HAP-1 (cell line): ENCODE measurements around the gene DKK3.

ENCODE experiments used
- DNase-seq, 2 experiments: peaks; one replicate each; pipeline ENCODE4 v3.0.0-alpha.2; 2016 to 2020; ENCODE audit warnings: low spot score in 2 of 2
- H3K27me3 ChIP-seq: fragments of 250-450 bp; sonication (Bioruptor Pico); 2 replicates; pipeline ENCODE4 v1.5.1; 2020; ENCODE audit warnings: low read depth, mild to moderate bottlenecking, moderate library complexity
- H3K36me3 ChIP-seq: fragments of 250-450 bp; sonication (Bioruptor Pico); replicated peaks from 2 replicates; pipeline ENCODE4 v1.5.1; 2020; ENCODE audit warnings: mild to moderate bottlenecking
- H3K4me1 ChIP-seq: fragments of 250-450 bp; sonication (Bioruptor Pico); 2 replicates; pipeline ENCODE4 v1.5.1; 2020; ENCODE audit warnings: mild to moderate bottlenecking
- H3K4me3 ChIP-seq: fragments of 250-450 bp; sonication (Bioruptor Pico); 2 replicates; pipeline ENCODE4 v1.5.1; 2020; ENCODE audit warnings: mild to moderate bottlenecking, moderate library complexity
- H3K9me3 ChIP-seq: fragments of 250-450 bp; sonication (Bioruptor Pico); 2 replicates; pipeline ENCODE4 v1.5.1; 2020; ENCODE audit warnings: mild to moderate bottlenecking, moderate library complexity
- in situ Hi-C: fragments of 300-500 bp; cut with MboI; formaldehyde crosslinking; loops from 3 replicates; pipeline ENCODE4 v1.14.3; 2020; ENCODE audit warnings: low sequenced_read_pairs, inconsistent platforms, mixed read lengths

The DKK3 gene

DNA sequence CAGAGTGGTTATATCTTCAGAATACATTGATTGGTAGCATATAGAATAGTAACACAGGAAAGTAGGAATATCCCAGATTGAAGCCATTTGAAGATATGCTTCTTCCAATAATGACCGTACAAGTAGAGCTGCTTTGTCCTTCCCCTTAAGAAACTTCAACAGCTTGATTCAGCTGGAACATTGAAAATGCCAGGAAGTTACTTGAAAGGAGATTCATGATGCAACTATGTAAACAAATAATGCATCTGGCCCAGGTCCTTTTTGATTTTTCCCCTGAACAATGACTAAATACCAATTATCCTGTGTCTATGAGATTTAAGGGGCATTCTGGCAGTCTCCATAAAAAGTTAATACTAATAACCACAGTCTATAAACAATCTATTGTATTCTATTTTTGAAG lies 3.0 kb downstream of the DKK3 start:
- no peak for DNase-seq
- Histone ChIP-seq H3K9me3 (no peaks in the 10 kb centered on the region), H3K36me3 (no peaks in the 10 kb centered on the region), H3K27me3 (no peaks in the 10 kb centered on the region), H3K4me1 (peaks cover 3% of the 10 kb centered on the region; the same call in 1 of the 2 replicates), H3K4me3 (no peak overlapping the region)
- in situ Hi-C loops, result no loop called here

DNA sequence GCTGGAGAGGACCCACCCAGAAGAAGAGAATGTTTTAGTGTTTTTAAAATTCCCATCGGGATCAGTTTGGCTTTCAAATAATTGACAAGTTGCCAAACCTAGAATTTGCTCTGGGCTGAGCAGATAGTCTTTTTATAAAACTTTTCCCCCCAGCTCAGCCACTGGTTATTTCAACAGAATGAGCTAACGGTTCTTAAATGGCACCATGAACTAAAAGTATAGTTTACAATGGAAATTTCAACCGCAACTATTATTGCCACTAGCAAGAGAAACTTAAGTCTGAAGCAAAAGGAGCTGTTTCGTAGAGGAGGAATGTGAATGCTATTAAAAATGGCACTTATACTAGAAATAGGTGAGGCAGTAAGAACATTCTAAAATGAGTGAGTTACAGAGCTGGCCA lies 3.4 kb downstream of the DKK3 start:
- no peaks in the 10 kb centered on the region for H3K9me3 ChIP-seq
- no peak overlapping the region for H3K4me3 ChIP-seq
- no peaks in the 10 kb centered on the region for H3K36me3 ChIP-seq
- H3K27me3 ChIP-seq, result no peaks in the 10 kb centered on the region
- H3K4me1 ChIP-seq, result peaks cover 3% of the 10 kb centered on the region; the same call in 1 of the 2 replicates
- no peak for DNase-seq
- in situ Hi-C loops, result no loop called here

DNA sequence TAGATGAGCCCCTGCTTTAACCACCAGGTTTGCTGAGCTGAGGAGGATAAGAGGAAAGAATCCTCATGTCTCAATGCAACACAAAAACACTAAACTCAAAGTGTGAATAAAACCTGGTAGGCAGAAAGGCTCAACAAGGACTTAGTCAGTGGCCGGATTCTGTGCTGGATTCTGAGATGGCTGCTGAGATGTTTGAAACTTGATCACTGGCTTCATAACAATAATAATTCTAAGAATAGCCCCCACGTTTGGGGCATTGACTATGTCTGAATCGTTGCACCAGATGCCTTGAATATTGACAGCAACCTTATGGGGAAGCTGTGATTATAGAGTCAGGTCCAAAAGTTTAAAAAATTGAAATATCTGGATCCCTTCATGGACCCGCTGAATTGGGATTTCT lies 4.6 kb downstream of the DKK3 start:
- Histone ChIP-seq H3K4me3 (no peak overlapping the region), H3K27me3 (no peaks in the 10 kb centered on the region), H3K36me3 (no peaks in the 10 kb centered on the region), H3K4me1 (peaks cover 3% of the 10 kb centered on the region; the same call in 1 of the 2 replicates), H3K9me3 (no peaks in the 10 kb centered on the region)
- DNase-seq, result no peak
- in situ Hi-C loops, result no loop called here

DNA sequence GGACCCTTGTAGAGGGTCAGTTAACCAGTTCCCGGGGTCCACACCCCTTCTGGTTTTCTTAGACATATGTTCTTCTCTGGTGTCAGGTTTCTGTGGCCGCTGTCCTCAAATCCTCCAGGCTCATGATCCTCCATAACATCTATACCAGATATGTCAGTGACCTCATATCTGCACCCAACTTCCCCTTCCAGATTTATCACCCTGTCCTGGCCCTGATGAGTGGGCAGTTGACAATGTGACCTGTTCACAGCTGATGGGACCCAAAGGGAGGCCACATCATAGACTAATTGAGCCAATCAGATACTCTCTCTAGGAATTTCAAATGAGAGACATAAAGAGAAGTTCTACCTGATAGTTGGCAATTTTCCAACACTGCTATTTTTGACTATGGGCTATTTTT lies 5.1 kb downstream of the DKK3 start:
- DNase-seq, result no peak
- H3K4me3 ChIP-seq, result no peak overlapping the region
- peaks cover 3% of the 10 kb centered on the region; the same call in 1 of the 2 replicates for H3K4me1 ChIP-seq
- H3K36me3 ChIP-seq, result no peaks in the 10 kb centered on the region
- H3K27me3 ChIP-seq, result no peaks in the 10 kb centered on the region
- no peaks in the 10 kb centered on the region for H3K9me3 ChIP-seq
- in situ Hi-C loops, result no loop called here

DNA sequence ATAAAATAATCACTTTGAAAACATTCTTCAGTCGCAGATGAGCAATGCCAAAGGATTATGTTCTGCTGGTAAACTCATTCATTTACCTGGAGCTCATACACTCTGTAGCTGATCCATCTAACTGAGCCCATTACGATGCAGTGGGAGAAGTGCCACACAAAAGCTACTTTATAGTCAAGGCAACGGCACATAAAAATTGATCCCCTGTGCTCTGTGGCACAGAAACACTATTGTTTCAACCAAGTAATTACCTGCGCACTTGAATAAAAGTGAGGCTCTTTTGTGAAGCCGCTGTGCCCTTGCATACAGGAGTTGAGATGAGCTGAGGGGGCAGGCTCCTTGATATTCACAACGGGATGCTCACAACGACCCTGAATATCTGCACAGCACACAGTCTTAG lies 7.2 kb downstream of the DKK3 start:
- Histone ChIP-seq H3K9me3 (no peaks in the 10 kb centered on the region), H3K27me3 (no peaks in the 10 kb centered on the region), H3K4me3 (no peak overlapping the region), H3K4me1 (peaks cover 3% of the 10 kb centered on the region; the same call in 1 of the 2 replicates), H3K36me3 (no peaks in the 10 kb centered on the region)
- in situ Hi-C loops, result no loop called here
- no peak for DNase-seq

DNA sequence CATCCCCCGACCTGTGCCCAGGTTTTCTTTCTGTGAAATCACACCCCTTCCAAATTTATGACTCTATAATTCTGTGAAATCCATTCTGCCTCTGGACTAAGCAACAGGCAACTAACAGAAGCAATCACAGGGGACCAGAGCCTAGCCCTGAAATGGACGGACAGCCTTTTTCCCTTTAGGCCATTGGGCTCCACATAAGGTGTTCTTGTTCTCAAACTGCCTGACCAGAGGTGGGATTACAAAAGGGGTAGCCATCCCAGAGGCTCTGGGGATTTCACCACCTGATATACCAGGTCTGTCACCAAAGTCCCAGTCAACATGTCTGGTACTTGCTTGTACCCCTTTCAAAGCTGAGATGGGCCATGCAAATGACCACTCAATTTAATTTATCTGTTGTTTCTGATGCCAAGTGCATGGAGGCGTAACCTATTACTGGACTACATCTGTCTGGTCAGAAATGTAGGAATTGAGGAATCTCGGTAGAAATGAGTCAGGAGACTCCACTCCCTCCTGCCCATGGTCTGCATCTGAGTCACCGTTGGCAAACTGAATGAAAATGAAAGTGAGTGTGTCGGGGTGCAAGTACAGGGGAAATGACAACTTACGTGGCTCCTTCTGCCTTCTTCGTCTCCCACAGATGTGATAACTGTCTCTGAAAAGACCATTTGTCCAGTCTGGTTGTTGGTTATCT lies 10.2 kb downstream of the DKK3 start:
- H3K27me3 ChIP-seq, result no peaks in the 10 kb centered on the region

DNA sequence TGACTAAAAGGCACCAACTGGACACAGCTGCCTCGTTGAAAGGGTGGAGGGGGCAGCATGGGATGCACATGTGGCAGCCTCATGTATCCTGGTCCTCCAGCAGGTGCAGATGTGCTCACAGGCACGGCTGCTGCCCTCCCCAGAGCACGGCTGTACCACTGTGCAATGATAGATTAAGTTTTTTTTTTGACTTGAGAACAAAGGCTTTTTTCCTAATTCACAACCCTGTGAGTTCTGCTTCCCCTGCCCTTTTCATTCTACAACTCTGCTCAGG lies 11.4 kb downstream of the DKK3 start:
- Histone ChIP-seq H3K27me3 (no peaks in the 10 kb centered on the region), H3K4me1 (peaks cover 3% of the 10 kb centered on the region; the same call in 1 of the 2 replicates), H3K4me3 (no peak overlapping the region), H3K36me3 (no peaks in the 10 kb centered on the region), H3K9me3 (no peaks in the 10 kb centered on the region)
- in situ Hi-C loops, result no loop called here
- no peak for DNase-seq

More for the DNA sequence above, 10.2 kb downstream of the DKK3 start:
- H3K4me1 ChIP-seq, result peaks cover 3% of the 10 kb centered on the region; the same call in 1 of the 2 replicates
- no peaks in the 10 kb centered on the region for H3K9me3 ChIP-seq
- no peak for DNase-seq
- H3K36me3 ChIP-seq, result no peaks in the 10 kb centered on the region
- in situ Hi-C loops, result no loop called here
- H3K4me3 ChIP-seq, result no peak overlapping the region

DNA sequence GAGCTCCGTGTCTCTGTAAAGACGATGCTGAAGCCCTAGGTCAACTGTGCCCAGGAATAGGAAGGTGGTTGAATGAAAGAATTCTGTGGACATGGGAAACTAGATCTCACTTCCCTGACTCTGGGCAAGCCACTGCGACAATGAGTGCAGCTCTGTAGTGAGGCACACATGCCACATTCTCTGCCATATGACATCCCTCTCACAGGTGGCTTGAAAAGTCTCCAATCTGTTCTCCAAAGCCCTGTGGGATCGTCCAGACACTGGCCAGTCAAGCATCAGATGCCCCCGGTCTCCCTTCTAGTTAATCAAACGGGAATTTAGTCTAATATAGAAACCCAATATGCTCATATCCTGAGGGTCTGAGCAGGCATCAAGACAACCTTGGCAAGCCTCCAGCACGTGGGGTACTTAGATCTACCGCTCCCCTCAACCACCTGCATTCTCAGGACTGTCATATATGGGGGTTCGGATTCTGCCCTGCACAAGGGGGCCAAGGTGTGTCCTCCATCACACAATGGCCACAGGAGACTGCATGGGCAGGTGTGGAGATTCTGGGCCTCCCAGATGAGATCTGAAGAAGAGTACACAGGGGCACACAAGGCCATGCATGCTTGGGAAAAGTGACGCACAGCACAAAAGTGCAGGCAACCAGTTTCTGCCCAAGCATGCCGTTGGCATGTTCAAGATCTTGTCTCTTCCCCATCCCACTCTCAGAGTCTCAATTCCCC lies 11.9 kb downstream of the DKK3 start:
- Histone ChIP-seq H3K4me1 (no peaks in the 10 kb centered on the region), H3K27me3 (no peaks in the 10 kb centered on the region), H3K9me3 (no peaks in the 10 kb centered on the region), H3K4me3 (no peak overlapping the region), H3K36me3 (no peaks in the 10 kb centered on the region)
- in situ Hi-C loops, result no loop called here
- no peak for DNase-seq

DNA sequence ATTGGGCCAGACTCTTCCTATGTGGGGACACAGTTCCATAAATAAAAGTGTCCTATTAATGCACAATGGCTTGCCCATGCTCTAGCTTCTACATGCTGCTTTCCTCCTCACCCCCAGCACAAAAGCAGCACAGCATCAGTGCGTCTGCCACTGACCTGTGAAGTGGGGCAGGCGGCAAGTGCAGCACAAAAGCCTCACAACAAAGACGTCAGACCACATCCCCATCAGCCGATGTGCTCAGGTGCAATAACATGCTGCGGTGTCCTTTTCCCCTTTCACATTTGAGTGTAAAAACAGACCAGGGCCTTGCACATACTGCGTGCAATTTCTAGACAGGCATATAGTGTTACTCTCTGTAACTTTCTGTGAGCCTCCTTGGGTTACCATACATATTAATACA lies 12.8 kb downstream of the DKK3 start:
- Histone ChIP-seq H3K4me1 (no peaks in the 10 kb centered on the region), H3K4me3 (no peak overlapping the region), H3K9me3 (no peaks in the 10 kb centered on the region), H3K27me3 (no peaks in the 10 kb centered on the region), H3K36me3 (no peaks in the 10 kb centered on the region)
- DNase-seq, result no peak
- in situ Hi-C loops, result no loop called here

DNA sequence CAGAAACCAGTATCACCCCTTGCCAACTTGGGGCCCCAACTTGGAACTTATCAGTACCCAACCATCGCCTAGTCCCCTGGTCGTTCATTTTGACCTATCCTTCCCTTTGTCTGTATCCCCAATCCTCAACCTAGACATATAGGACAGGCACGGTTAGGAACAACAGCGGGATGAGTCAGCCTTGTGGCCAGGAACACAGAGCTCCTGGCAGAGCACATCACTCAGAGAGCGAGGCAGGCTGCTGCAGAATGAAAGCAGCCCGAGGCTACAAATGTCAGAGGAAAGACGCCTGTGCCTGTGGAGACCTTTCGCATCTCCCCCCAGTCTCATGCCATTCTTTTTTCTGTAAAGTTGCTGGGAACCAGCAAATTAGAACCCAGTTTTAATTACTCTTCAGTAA lies 14.6 kb downstream of the DKK3 start:
- no peaks in the 10 kb centered on the region for H3K9me3 ChIP-seq
- DNase-seq, result no peak
- in situ Hi-C loops, result no loop called here
- no peak overlapping the region for H3K4me3 ChIP-seq
- no peaks in the 10 kb centered on the region for H3K36me3 ChIP-seq
- no peaks in the 10 kb centered on the region for H3K4me1 ChIP-seq
- no peaks in the 10 kb centered on the region for H3K27me3 ChIP-seq

DNA sequence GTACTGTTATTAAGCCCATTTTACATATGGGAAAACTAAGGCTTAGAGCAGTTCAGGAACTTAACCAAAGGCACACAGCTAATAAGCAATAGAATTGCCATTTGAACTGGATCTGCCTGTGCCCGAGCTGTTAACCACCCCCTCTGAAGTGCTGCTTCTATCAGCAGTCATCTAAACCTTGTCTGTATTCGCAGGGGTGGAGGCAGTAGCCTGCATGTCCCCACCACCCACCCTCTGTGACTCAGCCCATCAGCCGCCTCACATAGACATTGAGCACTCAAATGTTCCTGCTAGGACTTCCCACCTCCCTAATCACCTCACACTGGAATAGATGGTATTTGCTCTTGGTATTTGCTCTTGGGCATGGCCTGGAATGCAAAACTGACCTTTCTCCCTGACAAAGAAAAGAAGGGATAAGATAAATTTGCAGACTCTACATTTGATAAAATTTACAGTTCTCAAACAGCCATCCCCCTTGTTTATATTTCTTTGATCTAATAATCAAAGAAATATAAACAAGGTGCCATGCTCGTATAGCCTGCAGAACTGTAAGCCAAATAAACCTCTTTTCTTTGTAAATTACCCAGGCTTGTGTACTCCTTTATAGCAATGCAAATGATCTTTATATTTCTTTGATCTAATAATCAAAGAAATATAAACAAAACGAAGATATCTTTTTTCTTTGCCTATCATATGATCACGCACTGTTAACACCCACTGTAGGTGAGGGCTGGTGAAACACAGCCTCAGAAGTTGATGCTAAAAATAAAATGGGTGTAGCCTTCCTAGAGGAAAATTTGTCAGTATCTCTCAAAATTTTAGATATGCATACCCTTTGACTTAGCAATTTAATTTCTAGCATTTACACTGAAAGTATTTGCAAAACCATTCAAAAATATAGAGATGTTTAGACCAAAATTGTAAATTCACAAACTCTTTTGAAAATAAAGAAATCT lies 15.9 kb downstream of the DKK3 start:
- Histone ChIP-seq H3K27me3 (no peaks in the 10 kb centered on the region), H3K36me3 (no peaks in the 10 kb centered on the region), H3K4me3 (no peak overlapping the region), H3K4me1 (no peaks in the 10 kb centered on the region), H3K9me3 (no peaks in the 10 kb centered on the region)
- no peak for DNase-seq
- in situ Hi-C loops, result no loop called here

DNA sequence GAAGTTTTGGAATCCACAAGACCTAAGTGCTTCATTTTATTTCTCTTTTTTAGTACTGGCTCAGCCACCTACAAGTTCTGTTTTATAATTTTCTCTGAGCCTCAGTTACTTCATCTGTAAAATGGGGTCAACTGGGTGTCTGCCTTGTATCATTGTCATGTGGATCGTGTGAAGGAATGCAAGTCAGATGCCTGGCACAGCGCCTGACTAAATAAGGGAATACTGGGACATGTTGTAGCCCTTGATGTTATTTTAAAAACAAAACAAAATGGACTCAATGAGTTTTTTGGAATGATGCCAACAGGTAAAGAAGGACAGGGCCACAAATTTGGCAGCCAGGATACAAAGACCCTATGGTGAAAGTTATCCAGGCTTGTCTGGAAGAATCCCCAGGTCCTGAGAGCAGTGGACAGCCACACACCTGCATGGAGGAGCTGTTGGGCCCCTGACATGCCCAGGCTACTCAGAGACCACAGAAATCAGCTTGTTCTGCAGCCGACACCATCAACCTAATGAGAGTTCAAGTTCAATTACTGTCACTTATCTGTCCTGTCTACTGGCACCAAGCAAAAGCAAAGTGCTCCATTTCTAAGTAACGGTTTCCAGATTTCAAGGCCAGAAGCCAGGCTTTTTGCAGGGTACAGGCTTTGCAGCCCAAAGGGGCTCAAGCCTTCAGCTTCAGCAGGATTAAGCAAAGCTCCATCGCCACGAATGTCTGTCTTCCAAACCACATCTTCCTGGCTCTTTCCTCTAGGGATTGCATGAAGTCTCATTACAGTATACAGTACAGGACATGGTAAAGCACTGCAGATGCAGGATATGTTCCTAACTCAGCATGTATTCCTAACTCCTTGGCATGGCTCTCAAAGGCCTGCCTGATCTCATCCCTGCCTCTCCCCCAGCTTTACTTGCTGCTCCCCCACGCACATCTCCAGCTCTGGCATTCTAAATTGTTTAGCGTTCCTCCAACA lies 18.4 kb downstream of the DKK3 start:
- in situ Hi-C loops, result no loop called here
- no peak for DNase-seq
- no peaks in the 10 kb centered on the region for H3K27me3 ChIP-seq
- H3K4me1 ChIP-seq, result no peaks in the 10 kb centered on the region
- H3K9me3 ChIP-seq, result no peaks in the 10 kb centered on the region
- H3K36me3 ChIP-seq, result no peaks in the 10 kb centered on the region
- no peak overlapping the region for H3K4me3 ChIP-seq

DNA sequence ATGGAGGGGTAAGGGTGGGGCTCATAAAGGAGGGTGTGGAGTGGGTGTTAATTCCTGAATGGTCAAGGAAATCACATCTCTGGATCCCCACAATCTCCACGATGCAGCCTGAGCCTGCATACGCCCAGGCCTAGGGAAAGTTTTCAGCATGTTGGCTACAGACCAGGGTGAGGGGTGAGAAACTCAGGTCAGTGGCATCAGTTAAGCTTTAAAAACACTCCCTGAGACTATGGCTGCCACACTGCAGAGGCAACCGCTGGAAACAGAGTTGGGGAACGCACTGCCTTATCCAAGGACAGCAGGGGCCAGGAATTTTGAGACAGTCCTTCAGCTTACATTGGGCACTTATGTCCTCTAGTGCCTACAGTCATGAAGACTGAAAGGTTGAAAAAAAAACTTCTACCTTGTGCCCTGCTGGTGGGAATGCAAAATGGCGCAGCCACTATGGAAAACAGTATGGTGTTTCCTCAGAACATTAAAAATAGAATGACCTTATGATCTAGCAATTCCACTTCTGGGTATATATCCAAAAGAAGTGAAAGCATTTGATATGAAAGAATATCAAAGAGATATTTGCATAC lies 19.7 kb downstream of the DKK3 start:
- H3K4me3 ChIP-seq, result no peak overlapping the region
- no peaks in the 10 kb centered on the region for H3K36me3 ChIP-seq

More for the DNA sequence above, 19.7 kb downstream of the DKK3 start:
- no peaks in the 10 kb centered on the region for H3K4me1 ChIP-seq
- in situ Hi-C loops, result no loop called here
- DNase-seq, result no peak
- H3K27me3 ChIP-seq, result no peaks in the 10 kb centered on the region
- H3K9me3 ChIP-seq, result no peaks in the 10 kb centered on the region
